Activated naive CD8-positive, alpha-beta T cell treated with anti-CD3 and anti-CD28 coated beads, Interleukin-2, amount 50 U/mL, for 16 hours (primary cell): ENCODE data around the gene ZNF423.

Experiments used
- DNase-seq: peaks from one replicate; pipeline ENCODE4 v3.0.0-alpha.2; 2020; ENCODE audit warnings: low read depth, low spot score

Gene ZNF423

GRCh38 chr16:49494891-49495566 is 360.9 kb downstream of the ZNF423 start:
- DNase-seq: no peak

GRCh38 chr16:49494474-49494873 is 361.4 kb downstream of the ZNF423 start:
- DNase-seq: no peak

- no peak for DNase-seq
Measured at GRCh38 chr16:49493836-49494235, 362.1 kb downstream of the ZNF423 start.

GRCh38 chr16:49492896-49493626 is 362.9 kb downstream of the ZNF423 start:
- no peak for DNase-seq

GRCh38 chr16:49491771-49492761 is 363.8 kb downstream of the ZNF423 start:
- DNase-seq: no peak

GRCh38 chr16:49491106-49491670 is 364.7 kb downstream of the ZNF423 start:
- DNase-seq: no peak

- no peak for DNase-seq
Measured at GRCh38 chr16:49490321-49490705, 365.6 kb downstream of the ZNF423 start.

GRCh38 chr16:49489686-49490320 is 366.1 kb downstream of the ZNF423 start:
- no peak for DNase-seq

GRCh38 chr16:49488740-49489525 is 367.0 kb downstream of the ZNF423 start:
- no peak for DNase-seq

- no peak for DNase-seq
Measured at GRCh38 chr16:49488336-49488735, 367.6 kb downstream of the ZNF423 start.

GRCh38 chr16:49487746-49488145 is 368.2 kb downstream of the ZNF423 start:
- no peak for DNase-seq

- DNase-seq: no peak
Measured at GRCh38 chr16:49486400-49486799, 369.5 kb downstream of the ZNF423 start.

- DNase-seq: no peak
Measured at GRCh38 chr16:49485663-49486062, 370.2 kb downstream of the ZNF423 start.

GRCh38 chr16:49484936-49485335 is 371.0 kb downstream of the ZNF423 start:
- DNase-seq: no peak

- no peak for DNase-seq
Measured at GRCh38 chr16:49484451-49484849, 371.5 kb downstream of the ZNF423 start.

- DNase-seq: no peak
Measured at GRCh38 chr16:49483651-49484450, 372.1 kb downstream of the ZNF423 start.

- DNase-seq: no peak
Measured at GRCh38 chr16:49483251-49483650, 372.7 kb downstream of the ZNF423 start.

- no peak for DNase-seq
Measured at GRCh38 chr16:49482690-49483089, 373.2 kb downstream of the ZNF423 start.

GRCh38 chr16:49478616-49479015 is 377.3 kb downstream of the ZNF423 start:
- DNase-seq: no peak

- DNase-seq: no peak
Measured at GRCh38 chr16:49478107-49478506, 377.8 kb downstream of the ZNF423 start.
